MM.1S (cell line): ENCODE data around the gene XPR1.

Experiments
- CTCF ChIP-seq: fragments of 300-600 bp; sonication (generic); IDR thresholded peaks from 2 replicates; pipeline ENCODE4 v1.5.1; 2016; ENCODE audit warnings: antibody characterized with exemption, low read length, mixed read lengths
- EZH2 ChIP-seq: fragments of 300-600 bp; sonication (generic); optimal IDR thresholded peaks from 2 replicates; pipeline ENCODE3; 2017; ENCODE audit warnings: low read depth, mild to moderate bottlenecking, antibody characterized with exemption, low read length, mixed read lengths

GRCh38 chr1:180785887-180786286 lies 154.1 kb downstream of the XPR1 start:
- TF ChIP-seq CTCF, result no peak
- no peak for TF ChIP-seq EZH2
